HG03558 (cell line): Measurements from ENCODE around the gene PSMD10.

Source experiments
- ATAC-seq: cut with Tn5 transposase; IDR thresholded peaks from one replicate; pipeline ENCODE4 v1.9.1; 2021; ENCODE audit warnings: moderate number of reproducible peaks; ENCODE audit not compliant: unreplicated experiment; ENCODE audit errors: extremely low read depth

Gene PSMD10

GRCh38 chrX:108081110-108081509, 10.2 kb downstream of the PSMD10 start:
- ATAC-seq = no peak

- no peak for ATAC-seq
These were observed 18.6 kb downstream of the PSMD10 start for GRCh38 chrX:108072746-108073145.

GRCh38 chrX:108071578-108071977, 19.8 kb downstream of the PSMD10 start:
- ATAC-seq = no peak

GRCh38 chrX:108070891-108071290, 20.5 kb downstream of the PSMD10 start:
- ATAC-seq = no peak

- ATAC-seq = no peak
These were observed 23.2 kb downstream of the PSMD10 start for GRCh38 chrX:108068121-108068520.

- no peak for ATAC-seq
These were observed 26.7 kb downstream of the PSMD10 start for GRCh38 chrX:108064613-108065012.

- ATAC-seq = no peak
These were observed 27.3 kb downstream of the PSMD10 start for GRCh38 chrX:108064001-108064400.

GRCh38 chrX:108059801-108060200, 31.5 kb downstream of the PSMD10 start:
- no peak for ATAC-seq

GRCh38 chrX:108055546-108055945, 35.8 kb downstream of the PSMD10 start:
- no peak for ATAC-seq

- no peak for ATAC-seq
These were observed 38.1 kb downstream of the PSMD10 start for GRCh38 chrX:108053218-108053617.

- ATAC-seq = no peak
These were observed 41.7 kb downstream of the PSMD10 start for GRCh38 chrX:108049649-108050048.

- ATAC-seq = no peak
These were observed 46.6 kb downstream of the PSMD10 start, which contains the start of gene VSIG1 for GRCh38 chrX:108044554-108045256. Gene VSIG1, plus strand, starts transcription at chrX:108045065. Its CDS starts 66 bp downstream, at chrX:108045131.

GRCh38 chrX:108036298-108036973, 54.9 kb downstream of the PSMD10 start:
- ATAC-seq = no peak

- ATAC-seq = no peak
These were observed 56.6 kb downstream of the PSMD10 start for GRCh38 chrX:108034725-108035124.
